ENCODE measurements around the gene DYDC1. TPM values are rescaled to one million over a fixed set of nuclear protein-coding genes. Genes with fewer than 3 reads are reported as not detected.

Gene DYDC1
- total RNA-seq, 1 experiment from 2014 or later: not detected

Other genes starting within 250 kb of the DYDC1 start
- 4.9 and 5.1 TPM in 2 replicates for gene PLAC9, start 224.0 kb downstream of the DYDC1 start, total RNA-seq (2014; rRNA removed; shearing (Covaris generic))
- 42.1 and 67.3 TPM in 2 replicates for gene ANXA11, start 151.2 kb downstream of the DYDC1 start, total RNA-seq (2014; rRNA removed; shearing (Covaris generic))
- 0.07 and 0.52 TPM in 2 replicates for gene MAT1A, start 67.1 kb downstream of the DYDC1 start, total RNA-seq (2014; rRNA removed; shearing (Covaris generic))
- 0.97 and 1.1 TPM in 2 replicates for gene DYDC2, start within 50 bp of the DYDC1 start, total RNA-seq (2014; rRNA removed; shearing (Covaris generic))
- 35.0 and 36.1 TPM in 2 replicates for gene PRXL2A, start 51.8 kb upstream of the DYDC1 start, total RNA-seq (2014; rRNA removed; shearing (Covaris generic))
- 36.3 and 37.6 TPM in 2 replicates for gene TSPAN14, start 97.6 kb upstream of the DYDC1 start, total RNA-seq (2014; rRNA removed; shearing (Covaris generic))
- gene SH2D4B, start 181.1 kb upstream of the DYDC1 start, total RNA-seq (2014; rRNA removed; shearing (Covaris generic)): not detected in 2 replicates

Measured in H7 (cell line).